Caki2 (cell line): Measurements from ENCODE around the gene CHSY1. TPM values are rescaled to one million over a fixed set of nuclear protein-coding genes. Genes with fewer than 3 reads are reported as not detected.

ENCODE experiments used
- DNase-seq: peaks from one replicate; pipeline ENCODE4 v3.0.0-alpha.2; 2015; ENCODE audit warnings: low read depth
- in situ Hi-C: cut with HindIII; loops from 2 replicates; pipeline ENCODE4 v1.10.0; 2016; ENCODE audit warnings: low sequenced_read_pairs, low pct_unique_long_range_greater_than_20kb, mixed read lengths
- total RNA-seq: library from RNA; depleted of rRNA; stranded (reverse); fragments of >200 nt; shearing (Covaris generic); gene quantifications from 2 replicates; pipeline ENCODE4 v1.2.3, GENCODE V29; 2014; ENCODE audit warnings: low replicate concordance

The CHSY1 gene
- total RNA-seq, 1 experiment from 2014 or later, result 7.2 TPM

DNA sequence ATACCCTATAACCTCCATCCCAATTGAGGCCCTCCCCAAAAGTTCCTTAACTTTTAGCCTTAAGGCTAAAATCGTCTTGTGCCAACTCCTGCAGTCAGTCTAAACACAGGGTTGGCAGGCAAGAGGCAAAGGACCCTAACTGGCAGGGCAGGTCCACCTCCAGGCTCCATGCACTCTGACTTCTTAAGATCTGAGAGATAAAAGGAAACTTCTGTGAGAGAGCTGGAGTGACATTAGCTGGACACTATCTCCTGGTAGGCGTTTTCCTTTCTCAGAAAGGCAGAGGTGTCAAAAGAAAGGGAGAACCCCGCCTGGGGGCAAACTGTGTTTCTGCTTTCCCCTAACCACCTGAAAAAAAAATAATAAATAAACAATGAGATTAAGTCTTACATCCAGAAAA is 3.6 kb downstream of the CHSY1 start:
- no peak for DNase-seq
- in situ Hi-C loops, result no loop called here

GRCh38 chr15:101246824-101247745 is 4.8 kb downstream of the CHSY1 start:
- DNase-seq, result no peak
- in situ Hi-C loops, result no loop called here

DNA sequence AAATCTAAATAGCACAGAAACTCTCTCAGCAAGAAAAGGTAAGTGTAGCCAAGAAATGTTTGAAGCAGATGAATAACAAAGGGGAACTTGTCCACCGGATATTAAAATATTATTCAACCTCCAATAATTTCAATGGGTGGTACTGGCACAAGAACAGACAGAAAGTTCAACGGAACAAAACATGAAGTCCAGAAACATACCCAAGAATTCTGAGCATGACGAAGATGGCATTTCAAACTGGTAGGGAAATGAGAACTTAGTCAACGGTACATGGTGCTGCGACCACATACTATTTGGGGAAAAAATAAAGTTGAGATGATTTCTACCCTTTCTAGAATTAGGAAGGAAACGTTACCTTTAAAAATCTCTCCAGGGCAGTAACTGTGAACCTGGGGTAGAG is 5.5 kb downstream of the CHSY1 start:
- in situ Hi-C loops, result no loop called here
- DNase-seq, result no peak

GRCh38 chr15:101244889-101245668 is 6.8 kb downstream of the CHSY1 start:
- no peak for DNase-seq
- in situ Hi-C loops, result no loop called here

DNA sequence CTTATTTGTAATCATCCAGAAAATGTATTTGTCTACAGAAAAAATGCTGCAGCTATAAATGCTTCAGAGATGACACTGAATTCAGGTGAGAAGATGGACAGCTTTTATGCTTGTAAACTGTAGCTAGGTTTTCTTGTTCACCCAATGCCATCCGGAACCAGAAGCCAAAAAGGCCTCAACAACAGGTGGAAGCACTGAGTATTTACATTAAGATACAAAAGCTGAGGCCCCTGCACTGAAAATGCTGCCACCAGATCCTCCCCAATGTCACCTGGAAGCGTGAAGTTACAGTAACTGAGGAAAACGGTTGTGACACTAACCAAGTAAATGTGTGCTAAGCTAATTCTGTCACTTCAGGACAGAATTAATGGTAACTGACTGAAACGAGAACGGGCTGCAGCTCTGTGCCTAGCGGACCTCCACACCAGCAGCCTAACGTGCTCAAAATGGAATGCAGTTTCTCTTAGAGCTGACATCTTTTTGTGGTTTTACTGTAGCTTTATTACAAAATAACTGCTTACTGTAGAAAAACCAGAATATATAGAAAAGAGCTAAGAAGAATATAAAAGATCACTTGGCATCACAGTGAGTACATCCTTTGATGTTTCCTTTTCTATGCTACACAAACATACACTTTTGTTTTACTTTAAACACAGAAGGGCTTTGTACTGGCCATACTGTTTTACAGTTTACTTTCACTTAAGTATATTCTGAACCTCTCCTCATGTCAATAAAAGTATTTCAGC is 7.6 kb downstream of the CHSY1 start:
- DNase-seq, result no peak
- in situ Hi-C loops, result no loop called here

- in situ Hi-C loops, result no loop called here
- no peak for DNase-seq
Measured at GRCh38 chr15:101243420-101243819, 8.4 kb downstream of the CHSY1 start.

DNA sequence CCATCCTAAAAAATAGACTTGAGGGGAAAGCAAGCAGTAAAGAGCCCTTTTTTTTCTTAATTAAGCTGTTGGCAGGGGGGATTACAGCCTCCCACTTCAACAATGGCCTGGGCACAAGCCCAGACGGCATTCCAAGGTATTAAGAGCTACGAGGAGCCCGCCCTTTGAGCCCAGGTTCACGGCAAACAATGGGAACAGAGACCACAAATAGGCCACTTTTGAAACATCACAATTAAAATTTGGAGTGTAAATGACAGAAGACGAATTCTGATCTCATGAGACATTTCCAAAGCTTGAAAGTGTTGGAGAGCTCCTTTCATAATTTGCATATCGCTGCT is 8.9 kb downstream of the CHSY1 start:
- in situ Hi-C loops, result no loop called here
- no peak for DNase-seq

- no peak for DNase-seq
- in situ Hi-C loops, result no loop called here
Measured at GRCh38 chr15:101242160-101242998, 9.5 kb downstream of the CHSY1 start.

- DNase-seq, result no peak
- in situ Hi-C loops, result no loop called here
Measured at GRCh38 chr15:101240358-101240757, 11.5 kb downstream of the CHSY1 start.

DNA sequence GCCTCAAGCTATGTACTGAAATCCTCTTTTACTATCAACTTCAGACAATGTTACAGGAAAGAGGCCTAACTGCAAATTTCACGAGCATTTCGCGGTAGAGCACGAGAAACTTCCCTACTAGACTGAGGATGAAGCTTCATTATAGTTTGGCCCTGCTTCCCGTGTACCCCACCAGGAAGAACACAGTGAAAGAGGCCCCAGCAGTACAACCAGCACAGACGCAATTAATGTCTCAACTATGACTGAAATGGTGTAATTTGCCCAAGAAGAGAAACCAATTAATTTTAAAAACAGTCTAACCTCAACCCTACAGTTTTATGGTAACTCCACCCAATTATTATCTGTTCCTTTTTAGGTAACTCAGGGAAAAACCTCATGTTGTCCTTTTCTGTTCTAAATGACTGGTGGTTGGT is 12.1 kb downstream of the CHSY1 start:
- in situ Hi-C loops, result no loop called here
- no peak for DNase-seq

DNA sequence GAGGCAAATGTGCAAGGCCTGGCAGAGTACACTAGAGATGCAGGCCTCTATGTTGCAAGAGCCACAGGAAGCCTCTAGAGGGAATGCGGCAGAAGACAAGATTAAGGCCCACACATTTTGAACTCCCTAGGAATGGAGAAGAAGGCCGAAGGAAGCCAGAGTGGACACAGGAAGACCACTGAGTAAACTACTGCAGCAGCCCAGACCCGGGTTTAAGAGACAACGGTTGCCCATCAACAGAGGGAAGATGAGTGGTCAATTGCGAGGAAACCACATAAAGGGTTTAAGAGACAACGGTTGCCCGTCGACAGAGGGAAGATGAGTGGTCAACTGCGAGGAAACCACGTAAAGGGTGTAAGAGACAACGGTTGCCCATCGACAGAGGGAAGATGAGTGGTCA is 14.6 kb downstream of the CHSY1 start:
- in situ Hi-C loops, result no loop called here
- DNase-seq, result no peak

DNA sequence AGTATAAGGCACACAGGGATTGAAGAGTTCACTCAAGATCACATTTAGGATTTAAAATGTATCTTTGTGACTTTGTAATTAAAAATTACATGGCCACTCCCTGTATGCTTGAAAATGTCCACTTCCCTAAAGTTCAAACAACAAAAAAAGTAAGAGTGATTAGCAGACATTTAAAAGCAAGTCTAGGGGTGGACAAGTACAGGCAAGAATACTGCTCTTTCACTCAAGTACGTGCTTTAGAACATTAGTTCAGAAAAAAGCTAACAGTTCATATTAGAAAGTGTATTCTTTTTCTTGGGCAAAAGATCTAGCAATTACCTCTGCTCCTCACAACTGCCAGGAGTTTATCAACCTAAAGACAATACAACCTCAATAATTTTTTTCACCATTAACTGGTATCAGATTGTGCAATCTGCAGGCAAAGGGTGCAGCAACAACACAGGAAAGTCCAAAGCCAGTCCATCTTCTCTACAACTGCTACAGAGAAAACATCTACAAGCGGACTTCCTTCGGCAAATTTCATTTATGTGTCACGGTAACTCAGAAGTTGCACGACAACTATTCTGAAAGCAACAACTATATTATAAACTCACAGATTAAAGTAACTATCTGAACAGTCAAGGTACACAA is 18.1 kb downstream of the CHSY1 start:
- no peak for DNase-seq
- in situ Hi-C loops, result no loop called here

DNA sequence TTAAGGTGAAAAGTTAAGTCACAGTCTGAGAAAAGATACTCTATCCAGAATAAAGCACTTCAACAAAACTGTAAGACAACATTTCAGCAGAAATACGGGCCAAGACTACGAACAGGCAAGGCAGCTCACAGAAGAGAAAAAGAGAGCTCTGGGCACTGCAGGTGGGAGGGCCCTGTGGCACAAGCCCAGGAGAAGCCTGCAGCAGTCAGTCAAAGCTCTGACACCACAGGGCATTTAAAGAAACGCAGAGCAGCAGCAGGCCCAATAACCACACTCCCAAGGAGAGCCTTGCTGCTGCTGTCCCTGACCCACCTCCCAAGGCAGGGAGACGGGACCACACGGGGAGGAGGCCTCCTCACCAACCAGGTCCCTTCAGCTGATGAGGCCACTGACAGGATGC is 19.2 kb downstream of the CHSY1 start:
- in situ Hi-C loops, result no loop called here
- DNase-seq, result no peak

- in situ Hi-C loops, result no loop called here
- DNase-seq, result no peak
Measured at GRCh38 chr15:101228313-101228712, 23.5 kb downstream of the CHSY1 start.

GRCh38 chr15:101225658-101226057 is 26.2 kb downstream of the CHSY1 start:
- in situ Hi-C loops, result no loop called here
- DNase-seq, result no peak

DNA sequence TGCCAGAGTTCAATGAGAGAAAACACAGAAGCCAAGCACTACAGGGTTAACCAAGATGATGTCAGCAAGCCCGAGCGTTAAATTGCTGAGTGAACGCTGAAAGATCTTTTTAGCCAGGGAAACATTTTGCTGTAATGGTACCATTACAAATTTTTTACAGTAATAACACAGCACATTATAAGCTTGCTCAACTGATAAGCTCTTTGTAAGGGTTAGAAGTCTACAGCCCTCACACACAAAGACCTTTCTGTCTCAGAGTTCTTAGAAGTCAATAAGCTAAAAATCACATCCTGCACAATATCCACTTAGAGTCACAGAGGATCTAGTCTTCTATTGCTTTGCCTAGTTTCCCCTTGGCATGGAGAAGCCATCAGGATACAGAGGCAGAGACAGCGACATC is 29.9 kb downstream of the CHSY1 start:
- DNase-seq, result no peak
- in situ Hi-C loops, result no loop called here

DNA sequence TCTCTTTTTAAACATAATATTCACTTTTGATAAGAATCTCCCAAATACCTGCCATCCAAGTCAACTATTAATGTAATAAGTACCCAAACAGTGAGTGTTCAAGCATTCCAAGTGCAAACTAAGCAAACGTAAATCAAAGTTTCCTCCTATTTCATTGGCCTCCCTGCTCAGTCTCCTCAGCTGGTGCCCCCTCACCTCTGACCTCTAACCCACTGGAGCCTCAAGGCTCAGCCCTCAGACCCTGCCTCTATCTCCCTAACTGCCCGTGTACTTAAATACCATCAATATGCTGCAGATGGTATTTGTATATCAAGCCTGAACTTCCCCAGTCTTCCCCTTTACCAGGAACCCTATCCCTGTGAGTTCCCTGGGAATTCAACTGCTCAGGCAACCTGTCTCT is 31.8 kb downstream of the CHSY1 start:
- no peak for DNase-seq
- in situ Hi-C loops, result no loop called here

GRCh38 chr15:101219441-101219840 is 32.4 kb downstream of the CHSY1 start:
- in situ Hi-C loops, result no loop called here
- no peak for DNase-seq
